CD4-positive, alpha-beta T cell treated with Interleukin-12 subunit alpha and Interleukin-12 subunit beta, for 1 hour (primary cell): Measurements from ENCODE around the gene EFHC1.

Experiments
- DNase-seq: peaks from one replicate; pipeline ENCODE4 v3.0.0-alpha.2; 2020

Gene EFHC1

DNA sequence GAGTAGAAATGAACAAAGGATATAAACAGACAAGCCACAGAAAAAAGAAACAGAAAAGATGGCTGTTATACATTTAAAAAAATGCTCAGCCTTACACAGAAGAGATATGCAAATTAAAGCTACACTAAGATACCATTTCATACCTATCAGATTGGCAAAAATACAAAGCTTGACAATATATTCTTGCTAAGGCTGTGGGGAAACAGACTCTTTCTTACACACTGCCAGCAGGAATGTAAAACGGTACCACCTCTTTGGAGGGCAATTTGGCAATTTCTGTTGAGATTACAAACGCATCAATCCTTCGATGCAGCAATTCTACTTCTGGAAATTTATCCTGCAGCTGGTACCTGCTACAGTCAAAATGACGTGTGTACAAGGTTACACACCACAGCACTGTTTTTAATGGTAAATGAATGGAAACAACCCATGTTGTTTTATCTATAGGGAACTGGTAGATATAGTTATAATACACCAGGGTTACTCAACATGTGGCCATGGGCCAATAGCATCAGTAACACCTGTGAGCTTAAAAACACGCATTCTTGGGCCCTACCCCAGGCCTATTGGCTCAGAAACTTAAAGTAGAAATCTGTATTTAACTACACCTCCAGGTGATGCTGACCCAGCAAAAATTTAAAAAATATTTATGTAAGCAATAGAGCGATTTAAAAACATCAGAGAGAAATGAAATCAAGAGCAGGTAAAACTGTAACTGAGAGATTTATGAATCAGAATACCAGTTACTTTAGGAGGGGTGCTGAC lies 103.4 kb downstream of the EFHC1 start:
- DNase-seq = no peak

DNA sequence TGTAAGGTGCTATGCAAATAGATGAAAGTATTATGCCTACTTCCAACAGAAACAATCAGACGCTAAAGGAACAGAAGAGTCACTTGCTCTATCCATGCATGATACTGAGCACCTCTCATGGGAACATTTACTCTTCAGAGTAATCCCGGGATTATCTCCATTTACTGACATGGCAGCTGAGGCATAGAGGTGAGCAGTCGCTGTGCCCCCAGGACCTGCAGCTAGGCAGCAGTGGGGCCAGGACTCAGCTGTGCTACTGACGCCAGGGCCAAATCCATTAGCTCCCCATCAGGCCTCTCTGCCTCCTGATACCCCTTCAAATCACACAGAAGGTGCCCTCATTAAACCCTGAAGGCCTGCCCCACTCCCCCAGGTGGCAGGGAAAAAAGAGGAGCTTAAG lies 104.8 kb downstream of the EFHC1 start:
- no peak for DNase-seq

DNA sequence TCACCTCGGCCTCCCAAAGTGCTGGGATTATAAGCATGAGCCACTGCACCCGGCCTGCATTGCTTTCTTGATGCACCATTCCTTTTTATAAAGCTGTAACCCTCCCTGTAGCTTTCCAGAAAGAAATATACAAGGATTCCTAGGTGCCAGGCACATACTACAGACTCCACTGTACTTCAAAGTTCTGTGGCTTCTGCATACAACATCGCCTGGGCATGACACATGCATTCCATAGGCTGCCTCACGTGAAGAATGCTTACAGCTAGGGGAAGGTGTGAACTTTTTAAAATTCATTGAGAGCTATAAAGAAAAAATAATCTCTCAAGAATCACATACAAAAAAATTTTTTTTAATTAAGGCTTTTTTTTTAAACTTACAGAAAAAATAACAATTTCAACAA lies 106.5 kb downstream of the EFHC1 start:
- DNase-seq = no peak

DNA sequence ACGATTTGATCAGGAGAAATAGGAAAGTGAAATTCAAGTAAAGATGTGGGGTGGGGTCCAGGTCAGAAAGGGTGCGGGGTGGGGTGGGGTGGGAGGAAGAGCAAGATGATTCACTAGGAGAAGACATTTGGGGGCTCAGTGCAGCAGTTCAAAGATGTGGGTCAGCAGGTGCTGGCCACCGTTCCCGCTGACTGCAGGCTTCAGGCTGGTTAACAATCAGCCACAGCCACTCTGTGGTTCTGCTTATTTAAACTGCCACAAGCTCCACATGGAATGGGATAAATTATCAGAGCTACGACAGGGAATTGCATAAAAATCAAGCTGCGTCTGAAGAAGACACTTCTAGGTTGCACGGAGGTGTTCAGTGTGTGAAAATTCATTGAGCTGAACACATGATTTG lies 107.3 kb downstream of the EFHC1 start:
- DNase-seq = no peak

DNA sequence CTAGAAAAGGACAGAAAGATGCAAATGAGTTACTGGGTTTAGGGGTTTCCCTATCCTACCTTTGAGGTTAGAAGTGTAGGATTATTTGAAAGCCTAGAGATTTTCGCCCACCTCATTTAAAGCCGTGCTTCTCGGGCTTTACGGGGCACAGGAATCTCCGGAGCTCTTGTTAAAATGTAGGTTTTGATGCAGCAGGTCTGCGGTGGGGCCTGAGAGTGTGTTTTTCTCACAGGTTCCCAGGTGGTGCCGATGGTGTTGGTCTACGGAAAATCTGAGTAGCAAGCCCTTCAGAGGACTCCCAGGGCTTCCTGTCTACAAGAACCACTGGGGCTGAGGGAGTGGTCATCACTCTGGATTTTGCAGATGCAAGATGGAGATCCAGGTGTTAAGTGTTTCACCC lies 109.2 kb downstream of the EFHC1 start:
- DNase-seq = no peak

DNA sequence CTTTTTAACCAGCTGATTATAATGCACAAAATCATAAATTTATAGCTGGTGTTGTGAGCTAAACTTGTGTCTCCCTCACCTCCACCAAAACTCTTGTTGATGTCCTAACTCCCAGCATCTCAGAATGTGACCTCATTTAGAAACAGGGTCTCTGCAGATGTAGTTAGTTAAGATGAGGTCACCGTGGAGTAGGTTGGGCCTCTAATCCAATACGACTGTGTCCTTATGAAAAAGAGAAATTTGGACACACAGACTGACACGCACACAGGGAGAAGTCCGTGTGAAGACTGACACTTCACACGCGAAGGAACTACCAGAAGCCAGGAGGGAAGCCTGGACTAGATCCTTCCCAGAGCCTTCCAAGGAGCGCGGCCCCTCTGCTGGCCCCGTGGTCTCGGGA lies 110.2 kb downstream of the EFHC1 start:
- no peak for DNase-seq

DNA sequence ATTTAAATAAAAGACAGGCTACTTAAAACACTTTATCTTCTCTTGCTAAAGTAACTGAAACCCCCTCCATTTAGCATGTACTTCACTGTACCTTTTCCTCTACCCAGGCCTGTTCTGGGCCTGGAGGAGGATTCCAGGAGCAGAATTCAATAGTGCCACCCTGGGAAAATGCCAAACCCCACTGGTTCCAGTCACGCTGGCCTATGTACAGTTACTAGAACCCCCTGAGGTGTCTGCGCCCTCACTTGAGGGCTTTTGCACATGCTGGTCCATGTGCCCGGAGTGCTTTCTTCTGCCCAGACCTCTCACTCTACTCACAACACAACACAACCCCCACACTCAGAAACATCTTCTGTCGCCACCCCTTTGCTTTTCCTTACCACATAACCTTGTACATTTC lies 111.3 kb downstream of the EFHC1 start:
- no peak for DNase-seq

DNA sequence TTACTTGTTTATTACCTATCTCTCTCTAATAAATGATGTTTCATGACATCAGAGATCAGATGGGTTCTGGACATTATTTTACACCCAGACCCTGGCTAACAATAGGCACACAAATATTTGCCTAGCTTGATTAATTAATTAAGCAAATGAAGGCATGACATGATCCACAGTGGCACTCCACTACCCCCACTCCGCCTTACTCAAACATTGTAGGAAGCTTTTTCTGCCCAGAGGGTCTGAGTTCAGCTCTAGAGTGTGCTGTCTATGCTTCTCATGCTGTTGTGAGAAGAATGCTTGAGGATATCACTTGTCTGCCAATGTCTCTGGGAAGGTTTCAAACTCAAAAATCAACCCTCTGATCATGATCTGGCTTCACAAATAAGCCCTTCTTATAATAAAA lies 111.7 kb downstream of the EFHC1 start:
- DNase-seq = no peak

DNA sequence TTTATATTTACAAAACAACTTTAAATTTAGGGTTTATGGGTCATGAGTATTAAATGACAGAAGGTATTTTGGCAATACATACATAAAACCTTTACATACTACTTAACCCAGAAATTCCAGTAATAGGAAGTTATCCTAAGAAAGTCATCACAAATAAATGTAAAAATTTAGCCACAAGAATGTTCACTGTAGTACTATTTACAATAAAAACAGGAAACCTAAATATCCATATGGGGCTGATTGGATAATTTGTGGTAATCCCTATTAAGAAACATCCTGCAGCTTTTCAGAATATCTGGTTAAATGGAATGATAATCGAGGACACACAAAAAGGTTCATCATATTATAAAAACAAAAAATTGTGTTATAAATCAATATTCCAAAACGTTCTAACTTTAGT lies 112.3 kb downstream of the EFHC1 start:
- DNase-seq = no peak

DNA sequence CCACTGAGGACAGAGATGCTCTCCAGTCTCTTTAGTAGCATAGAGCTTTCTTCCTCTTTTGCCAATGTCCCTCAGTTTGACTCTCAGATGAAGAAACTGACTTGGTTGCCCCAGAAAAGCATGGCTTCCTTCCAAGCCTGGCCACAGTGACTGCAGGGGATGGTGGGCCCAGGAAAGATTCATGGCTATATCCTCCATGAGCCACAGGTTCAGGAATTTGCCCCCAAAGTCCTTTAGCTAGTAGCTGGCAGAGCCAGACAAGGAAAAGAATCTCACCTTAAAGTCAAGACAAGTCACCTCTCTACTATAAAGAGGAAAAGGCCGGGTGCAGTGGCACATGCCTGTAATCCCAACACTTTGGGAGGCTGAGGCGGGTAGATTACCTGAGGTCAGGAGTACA lies 113.3 kb downstream of the EFHC1 start:
- no peak for DNase-seq

DNA sequence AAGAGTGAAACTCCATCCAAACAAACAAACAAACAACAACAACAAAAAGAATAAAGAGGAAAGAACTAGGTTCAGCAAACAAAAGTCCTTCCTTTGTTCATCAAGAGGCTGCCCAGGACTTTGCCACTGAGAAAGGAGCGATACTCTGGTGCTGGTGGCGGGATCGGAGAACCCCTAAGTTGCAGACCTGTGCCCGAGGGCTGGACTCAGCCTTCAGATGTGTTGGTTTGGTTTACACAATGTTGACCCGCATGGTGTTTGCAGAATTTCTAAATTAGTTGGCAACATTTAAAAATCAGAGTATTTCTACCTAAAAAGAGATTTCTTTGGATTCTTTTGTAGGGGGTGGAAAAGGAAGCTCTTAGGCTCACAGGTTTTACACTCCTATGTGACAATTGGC lies 114.2 kb downstream of the EFHC1 start:
- no peak for DNase-seq

DNA sequence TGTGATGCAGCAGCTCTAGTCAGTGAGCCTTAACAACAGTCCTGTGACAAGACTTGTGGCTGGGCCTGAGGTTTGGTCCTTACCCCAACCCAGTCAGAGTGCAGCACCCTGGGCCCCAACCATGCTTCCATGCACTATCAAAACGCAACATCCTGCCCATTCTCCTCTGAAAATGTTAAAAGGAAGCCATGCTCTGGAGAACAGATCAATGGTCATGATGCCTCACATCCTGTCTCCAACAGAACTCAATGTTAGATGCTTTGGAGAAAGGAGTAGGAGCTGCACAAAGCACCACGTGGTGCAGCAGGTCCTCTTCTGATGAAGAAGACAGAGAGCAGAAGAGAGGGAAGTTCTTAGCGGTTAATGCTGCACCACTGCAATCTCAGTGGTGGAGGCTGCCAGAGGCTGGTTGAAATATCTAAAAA lies 114.8 kb downstream of the EFHC1 start:
- no peak for DNase-seq

DNA sequence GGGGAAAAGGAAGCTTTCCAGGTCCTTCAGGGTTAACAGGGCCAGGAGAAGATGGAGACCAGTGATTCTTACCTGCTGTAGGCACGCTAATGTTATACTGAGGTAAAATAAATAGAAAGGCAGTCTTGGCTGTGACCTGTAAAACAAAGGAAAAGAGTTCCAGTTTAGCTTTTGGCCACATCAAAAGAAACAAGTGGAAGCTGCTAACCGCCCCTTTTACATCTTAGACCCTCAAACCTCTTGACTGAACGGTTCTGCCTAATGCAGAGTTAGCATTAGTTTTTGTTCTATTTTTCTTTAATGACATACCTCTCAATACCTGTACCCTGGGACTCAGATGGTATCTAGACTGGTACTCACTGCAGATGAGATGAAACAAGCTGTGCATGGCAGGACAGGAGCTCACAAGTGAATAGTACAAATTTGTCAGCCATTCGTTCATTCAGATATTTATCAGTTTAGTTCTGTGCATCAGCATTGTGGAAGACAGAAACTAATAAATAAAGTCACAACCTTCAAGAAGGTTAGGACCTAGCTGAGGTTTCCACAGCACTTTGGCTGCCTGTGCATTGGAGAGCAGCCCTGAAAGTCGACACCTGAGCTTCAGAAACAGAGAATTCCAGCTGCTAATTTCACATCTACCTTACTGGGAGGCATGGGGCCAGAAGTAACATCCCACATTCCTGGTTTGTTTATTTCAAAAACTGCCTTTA lies 115.7 kb downstream of the EFHC1 start:
- DNase-seq = no peak

DNA sequence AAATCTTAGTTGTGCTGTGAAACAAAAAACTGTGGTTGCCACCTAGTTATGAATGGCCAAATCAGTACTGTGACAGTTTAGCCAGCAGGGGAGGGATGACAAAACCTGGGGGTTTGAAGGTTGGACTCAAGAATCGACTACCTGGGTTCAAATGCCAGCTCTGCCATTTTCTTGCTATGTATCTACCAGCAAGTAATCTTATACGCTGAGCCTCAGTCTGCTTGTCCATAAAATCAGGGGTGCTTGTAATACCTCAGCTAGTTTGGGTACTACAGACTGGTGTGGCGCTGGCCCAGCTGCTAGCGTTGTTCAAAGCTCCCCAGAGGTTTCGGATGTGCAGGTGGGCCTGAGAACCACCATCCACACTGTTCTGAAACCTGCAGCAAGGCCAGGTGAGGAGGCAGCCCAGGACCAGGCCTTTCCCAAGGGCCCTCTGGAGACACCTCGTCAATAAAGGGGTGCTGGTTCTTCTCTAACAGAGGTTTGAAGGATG lies 116.3 kb downstream of the EFHC1 start:
- no peak for DNase-seq

DNA sequence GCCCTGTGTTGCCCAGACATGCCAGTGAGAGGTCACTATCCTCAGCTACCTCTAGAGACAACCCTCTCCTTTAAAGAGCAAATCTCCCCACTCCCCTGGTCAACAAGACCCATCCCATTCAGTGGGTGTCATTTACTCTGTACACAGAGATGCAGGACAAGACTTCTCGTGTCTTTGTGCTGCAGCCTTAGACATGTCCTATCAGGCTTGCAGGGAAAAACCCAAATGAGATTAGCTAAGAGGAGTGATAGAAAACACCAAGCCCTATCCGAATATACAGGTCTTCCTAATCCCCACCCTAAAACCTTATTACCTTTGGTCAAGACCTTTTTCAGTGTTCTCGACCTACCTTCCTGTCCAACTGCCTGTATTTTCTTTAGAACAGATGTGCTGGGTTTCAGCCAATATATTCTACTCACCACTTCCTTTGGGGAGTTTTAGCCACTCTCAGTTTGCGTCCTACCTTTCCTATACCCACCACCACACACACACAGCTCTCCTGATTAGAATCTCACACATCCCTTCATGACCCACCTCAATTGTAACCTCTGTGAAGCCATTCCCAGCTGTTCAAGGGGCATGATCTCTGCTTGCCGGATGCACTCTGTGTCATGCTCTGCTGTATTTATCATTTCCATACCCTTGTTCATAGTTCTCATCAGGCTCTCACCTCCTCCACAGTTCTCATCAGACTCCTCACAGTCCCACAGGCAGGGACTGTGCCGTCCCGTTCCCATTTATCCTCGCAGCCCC lies 117.0 kb downstream of the EFHC1 start:
- no peak for DNase-seq

DNA sequence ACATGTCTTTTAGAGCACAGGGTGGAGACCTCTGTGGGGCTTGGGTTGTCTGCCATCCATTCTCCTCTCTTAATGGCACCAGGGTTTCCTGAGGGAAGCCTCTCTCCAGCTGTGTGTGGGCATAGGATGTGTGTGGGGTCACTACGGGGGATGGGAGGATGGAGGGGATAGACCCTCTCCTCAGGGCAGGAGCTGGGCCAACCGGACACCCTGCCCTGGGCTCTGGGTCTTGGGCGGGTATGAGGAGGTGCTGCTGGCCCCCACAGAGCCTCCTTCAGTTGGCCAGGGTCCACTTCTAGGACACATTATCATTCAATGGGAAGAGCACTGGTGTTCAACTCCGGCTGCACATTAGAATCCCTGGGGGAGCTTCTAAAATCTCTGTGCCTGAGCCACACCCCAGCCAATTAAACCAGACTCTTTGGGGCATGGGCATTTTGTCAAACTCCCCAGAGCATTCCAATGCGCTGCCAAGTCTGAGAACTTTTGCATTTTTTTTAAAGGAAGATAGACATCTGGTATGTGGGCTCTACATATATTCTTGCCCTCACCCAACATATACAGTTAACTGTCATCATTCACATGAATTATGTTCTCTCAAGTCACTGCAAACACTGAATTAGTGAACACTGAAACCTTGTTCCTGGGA lies 118.2 kb downstream of the EFHC1 start:
- no peak for DNase-seq

DNA sequence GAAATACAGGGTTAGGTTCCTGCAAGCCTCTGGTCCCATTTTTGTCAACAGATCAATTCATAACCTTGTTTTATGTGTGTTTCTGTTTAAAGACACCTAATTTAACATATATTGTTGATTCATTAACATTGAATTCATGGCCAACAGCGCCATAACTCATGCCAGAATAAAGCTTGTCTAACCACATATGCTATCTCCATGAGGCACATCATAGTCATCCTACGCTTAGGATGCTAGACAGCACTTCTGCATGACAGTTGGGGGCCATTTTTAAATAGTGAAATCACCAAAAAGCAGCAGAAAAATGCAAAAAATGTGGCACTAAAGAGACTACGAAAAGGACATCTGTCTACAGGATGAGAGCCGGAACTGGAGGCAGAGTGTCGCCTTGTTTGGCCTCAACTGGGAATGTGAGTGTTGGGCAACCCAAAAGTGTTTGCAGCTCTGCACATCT lies 118.8 kb downstream of the EFHC1 start:
- no peak for DNase-seq

DNA sequence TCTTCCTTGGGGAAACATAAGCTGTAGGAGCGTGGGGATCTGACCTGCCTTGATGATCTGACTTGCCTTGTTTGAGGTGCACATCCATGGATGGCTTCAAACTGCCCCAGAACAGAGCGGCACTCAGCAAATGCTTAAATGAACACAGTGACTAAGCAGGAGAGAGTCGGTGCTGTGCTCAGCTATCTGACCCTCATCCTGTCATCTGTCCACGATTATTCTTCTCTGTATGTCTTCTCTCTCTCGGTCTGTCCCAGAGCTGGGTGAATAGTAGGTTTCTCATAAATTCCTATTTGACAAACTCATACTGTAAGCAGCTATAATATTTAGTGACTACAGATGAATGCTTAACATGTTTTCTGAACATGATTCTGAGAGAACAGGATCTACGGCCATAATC lies 119.5 kb downstream of the EFHC1 start:
- no peak for DNase-seq

DNA sequence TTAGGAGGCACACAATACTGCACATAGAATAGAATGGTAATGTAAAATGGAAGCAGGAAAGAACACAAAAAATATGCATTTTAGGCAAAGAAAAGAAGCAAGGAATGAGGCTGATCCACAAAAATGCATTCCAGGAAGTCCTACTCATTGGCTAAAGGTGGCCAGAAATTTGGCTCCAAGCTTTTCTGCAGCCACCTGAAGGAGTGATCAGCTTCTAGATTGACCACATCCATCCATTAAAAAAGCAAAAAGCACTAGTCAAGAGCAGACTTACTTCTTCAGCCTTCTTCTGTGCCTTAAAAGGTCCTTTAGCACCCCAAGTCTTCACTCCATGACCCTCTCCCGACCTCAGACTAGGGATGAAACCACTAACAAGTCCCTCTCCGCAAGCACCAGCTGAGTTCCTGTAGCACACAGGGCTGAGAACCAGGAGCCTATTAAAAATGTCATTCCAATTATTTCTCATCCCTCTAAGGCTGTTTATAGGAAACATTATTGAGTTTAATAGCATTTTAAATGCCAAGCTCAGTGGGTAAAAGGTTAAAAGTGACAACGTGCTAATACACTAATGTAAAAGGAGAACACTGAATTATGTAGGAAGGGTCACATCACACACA lies 120.3 kb downstream of the EFHC1 start:
- no peak for DNase-seq

DNA sequence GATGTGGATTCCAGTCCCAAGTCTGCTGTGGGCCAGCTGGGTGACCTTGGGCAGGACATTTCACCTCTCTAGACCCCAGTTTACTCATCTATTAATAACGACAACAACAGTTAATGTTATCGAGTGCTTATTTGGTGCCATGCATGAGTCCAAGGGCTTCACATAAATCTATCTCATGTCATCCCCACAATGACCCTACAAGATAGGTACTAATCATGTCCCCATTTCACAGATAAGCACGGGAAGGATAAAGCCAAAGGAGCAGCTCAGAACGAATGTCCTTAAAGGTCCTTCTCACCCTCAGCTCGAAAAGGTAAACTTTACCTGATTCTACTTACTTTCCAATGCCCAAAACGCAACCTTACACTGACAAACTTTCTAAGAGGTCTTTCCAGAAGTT lies 121.0 kb downstream of the EFHC1 start:
- no peak for DNase-seq

DNA sequence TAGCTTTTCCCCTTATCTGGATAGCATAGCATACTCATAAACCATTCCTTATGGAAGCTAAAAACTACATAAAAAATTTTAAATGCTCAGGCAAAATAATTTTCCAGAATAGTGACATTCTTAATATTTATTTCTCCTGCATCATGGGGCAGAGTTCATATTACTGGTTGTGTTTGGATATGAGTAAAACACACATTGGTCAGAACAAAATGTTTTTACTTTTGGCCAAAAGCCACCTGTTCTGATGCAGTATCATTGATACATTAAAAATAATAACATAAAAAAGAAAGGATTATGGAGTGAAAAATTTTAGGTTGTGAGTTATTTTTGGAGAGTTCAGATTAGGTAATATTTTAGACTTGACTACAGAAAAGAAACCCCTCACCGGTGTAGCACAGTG lies 123.1 kb downstream of the EFHC1 start:
- no peak for DNase-seq

DNA sequence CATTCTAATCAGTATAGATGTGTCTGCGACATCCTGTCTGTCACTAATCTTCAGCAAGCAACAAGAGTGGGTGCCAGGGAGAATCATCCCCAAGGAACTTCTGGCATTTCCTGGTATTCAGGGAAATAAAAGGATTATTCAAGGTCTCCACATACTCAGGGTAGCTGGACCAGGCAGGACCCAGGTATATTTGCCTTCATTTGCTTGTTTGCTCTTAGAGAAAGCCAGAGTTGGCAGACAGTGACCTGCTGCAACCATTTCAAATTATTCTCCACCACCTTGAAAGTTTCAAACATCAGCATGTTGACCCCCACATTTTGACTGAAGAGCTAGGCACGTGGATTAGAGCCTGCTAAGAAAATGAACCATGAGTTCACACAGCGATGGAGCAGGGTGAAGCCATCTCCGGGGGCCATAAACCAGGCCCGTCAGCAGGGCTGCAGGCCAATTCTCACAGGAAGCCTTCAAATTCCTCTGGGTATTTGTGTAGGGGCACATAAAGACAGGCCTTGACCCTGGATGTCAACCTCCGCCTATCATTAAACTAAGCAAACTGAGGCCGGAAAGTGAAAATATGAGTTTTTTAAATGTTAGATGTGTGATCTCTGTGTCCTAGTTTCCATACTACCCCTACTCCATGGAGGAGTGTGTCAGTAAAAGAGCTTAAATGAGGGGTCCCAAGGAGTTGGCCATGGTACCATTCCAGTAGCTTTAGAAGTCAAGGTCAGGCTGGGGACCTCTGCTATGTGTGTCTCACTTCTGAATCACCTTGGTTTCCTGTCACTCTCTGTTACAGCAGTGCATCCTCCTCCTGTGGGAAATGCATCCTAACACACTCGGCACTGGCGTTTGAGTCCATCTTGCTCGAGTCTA lies 123.8 kb downstream of the EFHC1 start:
- no peak for DNase-seq
